GDM1 (cell line): ENCODE measurements around the gene CNP.
"Not testable (repeated sequence)": the region's sequence is repeated elsewhere in the genome, so short reads cannot be mapped to it uniquely, and the experiment has no call there.

ENCODE experiments used
- DNase-seq: peaks from one replicate; lab custom pipeline; 2025; lab: John Stamatoyannopoulos, UW

Gene CNP

DNA sequence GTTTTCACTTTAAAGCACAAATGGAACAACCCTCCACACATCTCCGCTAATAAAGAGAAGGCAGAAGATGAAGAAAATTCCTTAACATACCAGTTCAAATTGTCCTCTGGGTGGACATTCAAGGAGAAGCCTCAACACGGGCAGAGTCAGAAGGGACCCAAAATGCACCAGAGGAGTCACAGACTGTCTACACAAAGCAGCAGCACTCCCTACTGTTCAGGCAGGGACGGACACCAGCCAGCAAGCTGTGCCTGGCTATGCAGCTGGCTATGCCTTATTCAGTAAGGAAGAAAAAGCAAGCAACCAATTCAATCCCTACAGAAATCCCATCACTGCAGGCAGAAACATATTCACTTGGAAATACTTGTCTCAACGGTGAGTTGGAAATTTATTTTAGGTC is 42.6 kb downstream of the CNP start:
- DNase-seq: no peak

GRCh38 chr17:42010266-42010680 is 43.7 kb downstream of the CNP start:
- DNase-seq: not testable (repeated sequence)

DNA sequence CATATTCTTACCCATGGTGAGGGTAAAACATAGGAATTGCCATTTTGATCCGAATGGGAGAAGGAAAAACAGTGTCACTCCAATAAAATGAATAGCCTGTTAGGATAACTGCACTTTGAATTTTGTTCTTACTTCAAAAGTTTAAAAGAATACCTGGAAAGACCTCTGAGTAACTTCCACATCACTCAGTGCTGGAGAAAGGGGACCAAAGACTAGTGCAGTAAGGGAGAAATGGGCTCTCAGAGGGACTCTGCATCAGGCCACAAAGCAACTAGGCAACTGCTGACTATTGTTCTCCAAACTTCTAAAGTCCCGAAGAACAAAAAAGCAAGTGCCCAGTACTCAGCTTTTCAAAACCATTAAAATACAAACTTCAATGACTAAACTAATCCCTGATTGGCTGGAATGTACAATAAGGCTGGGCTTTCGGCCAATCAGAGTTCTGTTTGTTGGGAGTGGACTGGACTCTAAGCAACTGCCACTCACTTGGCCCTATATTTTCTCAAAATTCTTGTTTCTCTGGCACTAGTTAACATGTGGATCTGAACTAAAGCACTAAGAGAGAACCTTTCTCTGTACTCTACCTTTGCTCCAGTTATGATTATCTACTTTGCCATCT is 44.4 kb downstream of the CNP start:
- no peak for DNase-seq

GRCh38 chr17:42012363-42012762 is 45.8 kb downstream of the CNP start:
- DNase-seq: not testable (repeated sequence)

DNA sequence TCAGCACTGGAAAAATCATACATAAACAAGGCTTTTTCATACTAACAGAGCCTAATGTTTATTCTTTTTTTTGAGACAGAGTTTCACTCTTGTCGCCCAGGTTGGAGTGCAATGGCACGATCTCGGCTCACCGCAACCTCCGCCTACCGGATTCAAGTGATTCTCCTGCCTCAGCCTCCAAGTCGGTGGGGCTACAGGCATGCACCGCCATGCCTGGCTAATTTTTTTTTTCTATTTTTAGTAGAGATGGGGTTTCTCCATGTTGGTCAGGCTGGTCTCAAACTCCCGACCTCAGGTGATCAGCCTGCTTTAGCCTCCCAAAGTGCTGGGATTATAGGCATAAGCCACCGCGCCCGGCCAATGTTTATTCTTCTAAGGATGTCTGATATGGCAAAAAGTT is 47.1 kb downstream of the CNP start:
- not testable (repeated sequence) for DNase-seq

- no peak for DNase-seq
These were observed 49.8 kb downstream of the CNP start for GRCh38 chr17:42016411-42016831.

DNA sequence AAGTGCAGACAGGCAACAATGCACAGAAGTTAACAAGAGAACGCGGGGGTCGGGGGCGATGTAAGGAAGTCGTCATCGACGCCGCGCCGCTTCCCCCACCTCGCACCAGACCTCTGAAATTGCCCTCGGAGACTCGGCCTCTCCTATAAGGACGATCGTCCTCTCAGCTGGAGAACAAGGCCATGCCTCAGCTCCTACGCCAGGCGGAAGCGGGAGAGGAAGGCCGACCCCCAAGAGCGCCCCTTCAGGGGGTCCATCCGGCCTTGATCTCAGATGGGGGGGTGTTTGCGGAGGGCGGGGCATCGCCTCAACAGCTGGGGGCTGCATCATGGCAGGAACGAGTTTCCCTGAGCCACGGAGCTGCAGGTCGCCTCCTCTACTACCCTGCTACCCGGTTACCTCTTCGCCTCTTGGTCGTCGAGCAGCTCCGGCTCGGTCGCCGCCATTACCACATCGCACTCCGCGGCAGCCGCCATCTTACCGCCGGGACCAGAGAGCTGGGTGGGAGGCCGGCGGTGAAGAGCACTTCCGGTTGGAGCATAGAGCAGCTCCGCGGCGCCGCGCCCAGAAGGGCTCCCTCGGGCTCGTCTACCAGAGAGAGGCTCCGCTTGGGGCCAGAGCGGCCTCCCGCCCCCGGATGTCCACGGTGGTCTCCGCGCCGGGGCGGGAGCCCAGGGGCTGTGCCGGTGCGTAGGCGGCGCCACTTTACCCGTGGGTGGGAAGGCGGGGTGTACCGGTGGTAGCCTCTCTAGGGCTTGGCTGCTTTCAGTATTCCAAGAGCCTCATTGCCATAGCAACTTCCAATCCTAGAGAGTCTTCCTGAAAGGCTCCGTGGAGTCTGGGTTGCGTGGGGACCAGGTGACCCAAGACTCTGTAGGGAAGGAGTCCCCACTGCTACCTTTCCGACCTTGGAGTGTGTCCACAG is 50.6 kb downstream of the CNP start, which contains the start of gene DNAJC7:
Gene DNAJC7, minus strand, starts transcription at position 499 of the 925 bp plus-strand sequence. Its CDS starts 23 bp downstream, at position 476.
- peak; percentile 91 for DNase-seq

DNA sequence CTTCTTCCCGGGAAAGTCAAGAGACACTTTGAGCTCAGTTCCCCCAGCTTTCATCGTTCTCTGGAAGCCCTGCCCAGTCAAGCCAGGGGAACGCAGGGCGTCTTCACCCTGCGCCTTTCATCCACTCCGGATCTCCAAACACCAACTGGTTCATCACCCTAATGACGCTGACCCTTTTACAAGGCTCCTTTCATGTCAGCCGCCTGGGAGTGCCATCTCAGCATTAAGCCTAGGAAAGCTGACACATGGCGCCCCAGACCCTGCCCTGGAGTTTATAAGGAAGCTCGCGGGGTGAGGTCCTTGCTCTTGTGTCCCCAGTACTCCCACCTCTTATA is 51.2 kb downstream of the CNP start:
- no peak for DNase-seq

- no peak for DNase-seq
These were observed 51.7 kb downstream of the CNP start for GRCh38 chr17:42018339-42018738.

DNA sequence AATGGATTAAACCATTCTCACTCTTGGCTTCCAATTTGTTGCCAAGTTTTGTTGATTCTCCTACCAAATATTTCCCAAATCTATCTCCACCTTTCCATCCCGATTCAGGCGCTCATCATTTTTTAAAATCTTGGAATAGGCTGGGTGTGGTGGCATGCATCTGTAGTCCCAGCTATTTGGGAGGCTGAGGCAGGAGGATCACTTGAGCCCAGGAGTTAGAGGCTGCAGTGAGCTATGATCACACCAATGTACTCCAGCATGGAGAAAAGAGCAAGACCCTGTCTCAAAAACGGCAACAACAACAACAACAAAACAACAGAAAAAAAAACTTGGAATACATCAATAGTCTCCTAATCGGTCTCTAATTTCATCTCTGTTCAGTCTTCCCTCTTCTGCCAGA is 52.4 kb downstream of the CNP start:
- DNase-seq: no peak

DNA sequence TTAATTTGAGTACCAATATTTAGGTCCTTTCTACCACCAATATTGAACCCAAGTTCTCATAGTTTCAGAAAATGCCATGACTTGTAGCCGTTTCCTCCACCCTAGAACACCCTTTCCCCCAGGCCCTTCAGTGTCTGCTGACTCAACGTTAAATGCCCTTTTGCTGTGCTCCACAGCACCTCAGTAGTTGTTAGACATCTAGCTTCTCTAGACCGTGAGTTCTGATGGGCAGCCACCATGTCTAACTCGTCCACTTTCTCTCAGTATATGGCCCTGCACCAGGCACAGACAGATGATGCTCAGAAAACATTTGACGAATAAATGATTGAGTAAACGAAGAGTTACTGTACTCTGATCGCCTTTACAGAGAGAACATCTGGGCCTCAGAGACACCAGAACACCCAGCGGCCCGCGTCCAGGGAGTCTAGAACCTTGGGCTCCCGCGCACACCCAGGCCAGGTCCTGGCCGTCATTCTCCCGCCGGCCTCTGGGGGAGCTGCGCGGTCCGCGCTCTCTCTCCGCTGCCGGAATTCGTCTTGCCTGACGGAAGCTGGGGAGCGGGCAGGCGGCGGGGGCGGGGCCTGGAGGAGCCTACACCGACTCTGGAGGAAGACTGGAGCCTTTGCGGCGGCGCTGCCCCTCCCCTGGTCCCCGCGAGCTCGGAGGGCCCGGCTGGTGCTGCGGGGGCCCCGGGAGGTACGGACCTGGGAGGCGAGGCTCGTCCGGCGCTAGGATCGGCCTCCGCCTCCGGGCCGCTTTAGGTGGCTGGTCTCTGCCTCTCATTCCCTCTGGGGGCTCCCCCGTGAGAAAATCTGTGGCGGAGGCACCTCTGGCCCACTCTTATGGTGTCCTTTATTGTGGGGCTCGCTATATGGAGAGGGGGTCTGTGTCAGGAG is 53.2 kb downstream of the CNP start, which contains the start of gene NKIRAS2:
Gene NKIRAS2, plus strand, starts transcription at position 582 of the 896 bp plus-strand sequence. CDS start 1,488 bp downstream, outside the sequence.
- DNase-seq: peak; percentile 85

- not testable (repeated sequence) for DNase-seq
These were observed 54.2 kb downstream of the CNP start for GRCh38 chr17:42020845-42021244.

DNA sequence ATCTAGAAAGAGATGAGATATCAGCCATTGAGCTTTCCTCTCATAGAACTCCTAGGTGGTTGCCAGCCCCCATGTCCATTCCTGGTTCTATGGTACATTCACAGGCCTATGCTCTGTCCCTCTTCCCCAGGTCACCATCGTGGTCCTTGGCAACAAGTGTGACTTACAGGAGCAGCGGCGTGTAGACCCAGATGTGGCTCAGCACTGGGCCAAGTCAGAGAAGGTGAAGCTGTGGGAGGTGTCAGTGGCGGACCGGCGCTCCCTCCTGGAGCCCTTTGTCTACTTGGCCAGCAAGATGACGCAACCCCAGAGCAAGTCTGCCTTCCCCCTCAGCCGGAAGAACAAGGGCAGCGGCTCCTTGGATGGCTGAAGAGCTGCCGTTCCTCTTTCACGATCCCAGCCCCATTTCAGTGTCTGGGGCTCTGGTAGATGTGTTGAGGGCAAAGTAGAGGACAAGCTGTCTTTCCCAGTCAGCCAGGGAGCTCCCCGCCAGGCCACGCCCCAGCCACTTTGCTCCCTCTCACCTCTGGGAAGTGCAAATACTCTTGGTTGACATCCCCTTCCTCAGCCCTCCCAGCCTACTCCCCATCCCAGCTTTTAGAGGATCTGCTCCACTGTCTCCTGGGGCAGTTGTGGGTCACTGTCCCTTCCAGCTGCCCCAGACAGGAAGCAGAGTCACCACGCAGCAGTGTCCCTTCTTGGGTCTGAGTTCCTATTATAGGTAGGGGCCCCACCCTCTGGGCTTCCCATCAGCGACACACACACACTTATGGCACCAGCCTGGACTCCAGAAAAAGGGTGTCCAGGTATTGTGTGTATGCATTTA is 57.1 kb downstream of the CNP start:
- DNase-seq: no peak

DNA sequence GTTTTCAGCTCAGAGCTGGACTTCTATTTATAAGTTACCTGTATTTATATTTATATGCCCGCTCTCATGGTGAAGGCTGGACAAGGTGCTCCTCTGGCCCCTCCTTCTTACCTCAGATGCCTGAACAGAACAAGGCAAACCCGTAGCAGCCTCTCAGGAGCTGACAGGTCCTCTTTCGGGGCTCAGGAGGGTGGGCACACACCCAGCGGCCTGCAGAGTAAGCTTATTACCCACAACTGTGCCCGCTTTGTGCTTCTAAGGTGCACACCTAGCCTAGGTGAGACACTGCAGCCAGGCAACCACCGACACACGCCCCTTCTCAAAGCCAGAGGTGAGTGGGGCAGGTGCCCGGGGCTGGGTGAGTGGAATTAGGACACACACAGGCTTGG is 58.6 kb downstream of the CNP start:
- no peak for DNase-seq

DNA sequence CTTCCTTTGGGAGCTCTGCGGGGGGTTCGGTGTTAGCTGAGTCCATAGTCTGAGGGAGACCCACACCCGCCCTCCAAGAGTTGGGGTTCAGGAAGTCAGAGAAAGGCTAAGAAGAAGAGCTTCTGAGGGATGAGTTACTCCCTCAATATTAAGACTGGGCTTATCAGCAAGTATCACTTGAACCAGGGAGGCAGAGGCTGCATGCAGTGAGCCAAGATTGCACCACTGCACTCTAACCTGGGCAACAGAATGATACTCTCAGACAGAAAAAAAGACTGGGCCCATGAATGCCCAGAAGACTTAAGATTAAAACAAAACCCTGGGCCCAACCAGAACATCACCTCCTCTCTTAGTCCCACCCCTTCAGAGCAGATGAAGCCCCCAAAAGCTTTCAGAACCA is 59.3 kb downstream of the CNP start:
- DNase-seq: no peak

GRCh38 chr17:42026857-42027589 is 60.4 kb downstream of the CNP start:
- DNase-seq: no peak
